NCI-H2227 (cell line): Measurements from ENCODE around the gene HSH2D.

Experiments used
- DNase-seq: peaks from one replicate; lab custom pipeline; 2025; ENCODE audit not compliant: unreplicated experiment; lab: John Stamatoyannopoulos, UW

The HSH2D gene

GRCh38 chr19:16191216-16191908, 47.9 kb downstream of the HSH2D start:
- DNase-seq, result no peak

- DNase-seq, result no peak
Measured at GRCh38 chr19:16193466-16193865, 50.0 kb downstream of the HSH2D start.

- DNase-seq, result no peak
Measured at GRCh38 chr19:16197188-16197621, 53.7 kb downstream of the HSH2D start.

GRCh38 chr19:16197622-16198369, 54.3 kb downstream of the HSH2D start, which contains the start of gene AP1M1:
TSS of gene AP1M1 (plus strand) at chr19:16197911. CDS start at chr19:16198027, 116 bp downstream.
- peak; percentile 97 for DNase-seq

- no peak for DNase-seq
Measured at GRCh38 chr19:16198370-16198651, 54.8 kb downstream of the HSH2D start.

GRCh38 chr19:16199275-16199932, 55.9 kb downstream of the HSH2D start:
- no peak for DNase-seq

- DNase-seq, result no peak
Measured at GRCh38 chr19:16200038-16201010, 56.8 kb downstream of the HSH2D start.

- no peak for DNase-seq
Measured at GRCh38 chr19:16201011-16201391, 57.5 kb downstream of the HSH2D start.

- DNase-seq, result no peak
Measured at GRCh38 chr19:16202320-16203255, 59.1 kb downstream of the HSH2D start.

- DNase-seq, result no peak
Measured at GRCh38 chr19:16203256-16204004, 59.9 kb downstream of the HSH2D start.

- no peak for DNase-seq
Measured at GRCh38 chr19:16204005-16204294, 60.5 kb downstream of the HSH2D start.

- no peak for DNase-seq
Measured at GRCh38 chr19:16205205-16206045, 61.9 kb downstream of the HSH2D start.

- no peak for DNase-seq
Measured at GRCh38 chr19:16206046-16206605, 62.6 kb downstream of the HSH2D start.

GRCh38 chr19:16206637-16207036, 63.2 kb downstream of the HSH2D start:
- no peak for DNase-seq

GRCh38 chr19:16207063-16207462, 63.6 kb downstream of the HSH2D start:
- no peak for DNase-seq

GRCh38 chr19:16207490-16208025, 64.1 kb downstream of the HSH2D start:
- DNase-seq, result no peak
